Fibroblast of the conjunctiva (primary cell): ENCODE measurements around the gene UBE2D1.
"Not testable (repeated sequence)": the region's sequence is repeated elsewhere in the genome, so short reads cannot be mapped to it uniquely, and the experiment has no call there.

Source experiments
- DNase-seq: peaks from one replicate; pipeline ENCODE4 v3.0.0-alpha.2; 2010; ENCODE audit warnings: low read depth

UBE2D1 gene

GRCh38 chr10:58384095-58384494 lies 49.3 kb downstream of the UBE2D1 start:
- no peak for DNase-seq

GRCh38 chr10:58384544-58384998 lies 49.8 kb downstream of the UBE2D1 start:
- DNase-seq, result no peak

- DNase-seq, result peak; percentile 73
Observed at GRCh38 chr10:58384999-58385783, 50.4 kb downstream of the UBE2D1 start, which contains the start of gene TFAM. TSS of gene TFAM (plus strand) at chr10:58385410. CDS start at chr10:58385548, 138 bp downstream.

- no peak for DNase-seq
Observed at GRCh38 chr10:58385784-58386112, 50.9 kb downstream of the UBE2D1 start.

GRCh38 chr10:58389024-58389423 lies 54.2 kb downstream of the UBE2D1 start:
- no peak for DNase-seq

- DNase-seq, result no peak
Observed at GRCh38 chr10:58393317-58393716, 58.5 kb downstream of the UBE2D1 start.

- DNase-seq, result no peak
Observed at GRCh38 chr10:58394471-58394870, 59.7 kb downstream of the UBE2D1 start.

GRCh38 chr10:58396057-58396456 lies 61.3 kb downstream of the UBE2D1 start:
- DNase-seq, result no peak

- DNase-seq, result no peak
Observed at GRCh38 chr10:58397830-58398229, 63.0 kb downstream of the UBE2D1 start.

GRCh38 chr10:58399410-58399809 lies 64.6 kb downstream of the UBE2D1 start:
- DNase-seq, result no peak

GRCh38 chr10:58400609-58401008 lies 65.8 kb downstream of the UBE2D1 start:
- DNase-seq, result no peak

- no peak for DNase-seq
Observed at GRCh38 chr10:58404001-58404400, 69.2 kb downstream of the UBE2D1 start.

GRCh38 chr10:58409956-58410610 lies 75.3 kb downstream of the UBE2D1 start:
- DNase-seq, result no peak

- DNase-seq, result no peak
Observed at GRCh38 chr10:58412502-58412961, 77.7 kb downstream of the UBE2D1 start.

- peak; percentile 68 for DNase-seq
Observed at GRCh38 chr10:58414270-58415041, 79.7 kb downstream of the UBE2D1 start.

GRCh38 chr10:58415757-58416156 lies 81.0 kb downstream of the UBE2D1 start:
- no peak for DNase-seq

GRCh38 chr10:58417902-58418301 lies 83.1 kb downstream of the UBE2D1 start:
- DNase-seq, result not testable (repeated sequence)
